ENCODE measurements around the gene BID. TPM values are rescaled to one million over a fixed set of nuclear protein-coding genes. Genes with fewer than 3 reads are reported as not detected.

Gene BID
- total RNA-seq, 2 donors from 2014 or later, result 20.1 to 24.4 TPM

DNA sequence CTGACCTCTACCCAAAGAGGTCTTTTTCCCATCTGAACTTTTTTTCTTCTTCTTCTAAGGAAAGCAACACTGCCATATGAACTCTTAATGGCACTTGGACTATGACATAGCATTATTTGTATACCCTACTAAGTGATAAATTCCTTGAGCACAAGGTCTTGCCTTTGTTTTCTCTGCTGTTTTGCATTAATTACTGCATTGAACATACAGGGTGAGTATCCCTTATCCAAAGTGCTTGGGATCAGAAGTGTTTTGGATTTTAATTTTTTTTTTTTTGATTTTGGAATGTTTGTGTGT lies 48.8 kb downstream of the BID start:
- Mint-ChIP-seq H3K27me3 (ENCODE audit: insufficient read depth) (no peaks in the 10 kb centered on the region), H3K4me3 (no peak overlapping the region), H3K4me1 (peaks cover 5% of the 10 kb centered on the region), H3K9me3 (no peaks in the 10 kb centered on the region), H3K27ac (peak overlapping the region; percentile 20), H3K36me3 (ENCODE audit: low read depth) (peaks cover 32% of the 10 kb centered on the region)
- Histone ChIP-seq H3K9ac (ENCODE audit: extremely low read depth, low read length, poor library complexity, severe bottlenecking) (no peak overlapping the region), H3K9me3 (ENCODE audit: control insufficient read depth, low read length) (no peaks in the 10 kb centered on the region), H3K4me3 (ENCODE audit: low read length) (no peak overlapping the region), H3K36me3 (ENCODE audit: control insufficient read depth, insufficient read depth, low read length) (peaks cover 36% of the 10 kb centered on the region), H3K27ac (ENCODE audit: low read depth, low read length) (no peak overlapping the region), H3K27me3 (ENCODE audit: control insufficient read depth, insufficient read depth, low read length, poor library complexity, severe bottlenecking) (no peaks in the 10 kb centered on the region), H3K4me1 (ENCODE audit: control insufficient read depth, insufficient read depth, low read length) (no peaks in the 10 kb centered on the region)
- DNase-seq, result no peak
- TF ChIP-seq, protein P1, sequence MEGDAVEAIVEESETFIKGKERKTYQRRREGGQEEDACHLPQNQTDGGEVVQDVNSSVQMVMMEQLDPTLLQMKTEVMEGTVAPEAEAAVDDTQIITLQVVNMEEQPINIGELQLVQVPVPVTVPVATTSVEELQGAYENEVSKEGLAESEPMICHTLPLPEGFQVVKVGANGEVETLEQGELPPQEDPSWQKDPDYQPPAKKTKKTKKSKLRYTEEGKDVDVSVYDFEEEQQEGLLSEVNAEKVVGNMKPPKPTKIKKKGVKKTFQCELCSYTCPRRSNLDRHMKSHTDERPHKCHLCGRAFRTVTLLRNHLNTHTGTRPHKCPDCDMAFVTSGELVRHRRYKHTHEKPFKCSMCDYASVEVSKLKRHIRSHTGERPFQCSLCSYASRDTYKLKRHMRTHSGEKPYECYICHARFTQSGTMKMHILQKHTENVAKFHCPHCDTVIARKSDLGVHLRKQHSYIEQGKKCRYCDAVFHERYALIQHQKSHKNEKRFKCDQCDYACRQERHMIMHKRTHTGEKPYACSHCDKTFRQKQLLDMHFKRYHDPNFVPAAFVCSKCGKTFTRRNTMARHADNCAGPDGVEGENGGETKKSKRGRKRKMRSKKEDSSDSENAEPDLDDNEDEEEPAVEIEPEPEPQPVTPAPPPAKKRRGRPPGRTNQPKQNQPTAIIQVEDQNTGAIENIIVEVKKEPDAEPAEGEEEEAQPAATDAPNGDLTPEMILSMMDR (conservative IDR thresholded peaks at IDR 0.05), result no peak

DNA sequence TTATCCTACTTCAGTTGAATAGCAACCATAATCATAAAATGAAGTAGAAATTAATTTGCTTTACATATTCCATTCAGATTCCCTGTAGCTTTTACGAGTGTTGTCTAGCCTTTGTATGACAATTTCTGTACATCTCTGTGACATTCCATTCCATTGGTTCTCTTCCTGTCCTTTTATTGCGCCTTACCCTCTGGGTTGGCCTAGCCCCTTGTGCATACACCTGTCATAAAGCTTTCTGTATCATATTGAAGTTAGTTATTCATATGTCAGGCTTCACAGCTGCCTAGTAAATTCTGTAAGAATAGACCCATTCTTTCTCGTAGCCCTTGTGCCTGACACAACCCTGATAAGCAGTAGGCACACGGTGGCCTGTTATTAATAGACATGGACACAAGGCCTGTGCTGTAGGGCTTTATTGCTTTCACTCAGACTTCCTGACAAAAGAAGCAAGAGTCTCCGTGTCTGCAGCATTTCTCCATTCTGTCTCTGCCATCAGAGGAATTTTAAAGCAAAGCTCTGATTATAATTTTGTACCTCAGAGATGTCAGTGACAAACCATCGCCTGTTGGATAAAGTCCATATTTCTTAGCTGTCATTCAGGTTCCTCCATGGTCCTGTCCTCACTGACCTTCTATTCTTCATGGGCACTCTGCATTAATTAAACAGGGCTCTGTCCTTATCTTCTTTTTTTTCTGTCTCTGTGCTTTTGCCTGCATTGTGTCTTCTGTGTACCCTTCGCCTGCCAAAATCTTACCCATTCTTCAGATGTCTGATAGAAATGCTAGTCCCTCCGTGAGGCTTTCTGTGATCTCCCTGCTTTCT lies 49.4 kb downstream of the BID start:
- TF ChIP-seq, protein P1 (conservative IDR thresholded peaks at IDR 0.05), result no peak
- 91 to 93% methylated on average over 7 to 8 of the region's 8 CpGs for WGBS, 2 experiments (ENCODE audit: insufficient coverage in 1 of 2, insufficient read length in 1 of 2)
- Mint-ChIP-seq H3K9me3 (no peaks in the 10 kb centered on the region), H3K27me3 (ENCODE audit: insufficient read depth) (no peaks in the 10 kb centered on the region), H3K36me3 (ENCODE audit: low read depth) (peaks cover 28% of the 10 kb centered on the region), H3K27ac (peak overlapping the region; percentile 20), H3K4me3 (no peak overlapping the region), H3K4me1 (peaks cover 5% of the 10 kb centered on the region)
- Histone ChIP-seq H3K36me3 (ENCODE audit: control insufficient read depth, insufficient read depth, low read length) (peaks cover 30% of the 10 kb centered on the region), H3K27me3 (ENCODE audit: control insufficient read depth, insufficient read depth, low read length, poor library complexity, severe bottlenecking) (no peaks in the 10 kb centered on the region), H3K9ac (ENCODE audit: extremely low read depth, low read length, poor library complexity, severe bottlenecking) (no peak overlapping the region), H3K4me1 (ENCODE audit: control insufficient read depth, insufficient read depth, low read length) (no peaks in the 10 kb centered on the region), H3K4me3 (ENCODE audit: low read length) (no peak overlapping the region), H3K27ac (ENCODE audit: low read depth, low read length) (no peak overlapping the region), H3K9me3 (ENCODE audit: control insufficient read depth, low read length) (no peaks in the 10 kb centered on the region)
- peak; percentile 2 for DNase-seq

DNA sequence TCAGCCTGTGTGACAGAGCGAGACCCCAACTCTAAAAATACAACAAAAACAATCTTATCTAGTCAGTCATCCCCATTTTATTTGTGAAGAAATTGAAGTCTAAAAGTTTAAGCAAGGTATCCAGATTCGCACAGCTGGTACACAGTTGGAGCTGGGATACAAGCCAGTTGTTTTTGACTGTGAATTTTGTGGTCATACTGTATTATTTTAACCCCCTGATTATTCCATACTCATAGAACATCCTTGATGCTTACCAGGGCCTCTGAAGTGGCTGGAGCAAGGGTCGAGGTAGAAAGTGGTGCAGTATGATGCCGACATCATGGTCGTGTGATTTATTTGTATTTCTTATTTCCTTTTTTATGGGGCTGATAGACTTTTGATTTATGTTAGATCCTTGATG lies 50.0 kb downstream of the BID start:
- no peak overlapping the region for H3K27ac ChIP-seq (ENCODE audit: low read depth, low read length)
- H3K4me3 Mint-ChIP-seq, result no peak overlapping the region

More for the DNA sequence above, 50.0 kb downstream of the BID start:
- Histone ChIP-seq H3K9ac (ENCODE audit: extremely low read depth, low read length, poor library complexity, severe bottlenecking) (no peak overlapping the region), H3K36me3 (ENCODE audit: control insufficient read depth, insufficient read depth, low read length) (peaks cover 24% of the 10 kb centered on the region), H3K4me1 (ENCODE audit: control insufficient read depth, insufficient read depth, low read length) (no peaks in the 10 kb centered on the region), H3K4me3 (ENCODE audit: low read length) (no peak overlapping the region), H3K27me3 (ENCODE audit: control insufficient read depth, insufficient read depth, low read length, poor library complexity, severe bottlenecking) (no peaks in the 10 kb centered on the region), H3K9me3 (ENCODE audit: control insufficient read depth, low read length) (no peaks in the 10 kb centered on the region)
- Mint-ChIP-seq H3K27ac (no peak overlapping the region), H3K4me1 (peaks cover 5% of the 10 kb centered on the region), H3K36me3 (ENCODE audit: low read depth) (peaks cover 25% of the 10 kb centered on the region), H3K9me3 (no peaks in the 10 kb centered on the region), H3K27me3 (ENCODE audit: insufficient read depth) (no peaks in the 10 kb centered on the region)
- DNase-seq, result no peak
- TF ChIP-seq, protein P1 (conservative IDR thresholded peaks at IDR 0.05), result no peak
- WGBS, 2 experiments (ENCODE audit: insufficient coverage in 1 of 2, insufficient read length in 1 of 2), result 94% methylated on average over 3 to 5 of the region's 5 CpGs
